ENCODE data around the gene FGF21.
"Not testable (repeated sequence)": the region's sequence is repeated elsewhere in the genome, so short reads cannot be mapped to it uniquely, and the experiment has no call there.

Gene FGF21

DNA sequence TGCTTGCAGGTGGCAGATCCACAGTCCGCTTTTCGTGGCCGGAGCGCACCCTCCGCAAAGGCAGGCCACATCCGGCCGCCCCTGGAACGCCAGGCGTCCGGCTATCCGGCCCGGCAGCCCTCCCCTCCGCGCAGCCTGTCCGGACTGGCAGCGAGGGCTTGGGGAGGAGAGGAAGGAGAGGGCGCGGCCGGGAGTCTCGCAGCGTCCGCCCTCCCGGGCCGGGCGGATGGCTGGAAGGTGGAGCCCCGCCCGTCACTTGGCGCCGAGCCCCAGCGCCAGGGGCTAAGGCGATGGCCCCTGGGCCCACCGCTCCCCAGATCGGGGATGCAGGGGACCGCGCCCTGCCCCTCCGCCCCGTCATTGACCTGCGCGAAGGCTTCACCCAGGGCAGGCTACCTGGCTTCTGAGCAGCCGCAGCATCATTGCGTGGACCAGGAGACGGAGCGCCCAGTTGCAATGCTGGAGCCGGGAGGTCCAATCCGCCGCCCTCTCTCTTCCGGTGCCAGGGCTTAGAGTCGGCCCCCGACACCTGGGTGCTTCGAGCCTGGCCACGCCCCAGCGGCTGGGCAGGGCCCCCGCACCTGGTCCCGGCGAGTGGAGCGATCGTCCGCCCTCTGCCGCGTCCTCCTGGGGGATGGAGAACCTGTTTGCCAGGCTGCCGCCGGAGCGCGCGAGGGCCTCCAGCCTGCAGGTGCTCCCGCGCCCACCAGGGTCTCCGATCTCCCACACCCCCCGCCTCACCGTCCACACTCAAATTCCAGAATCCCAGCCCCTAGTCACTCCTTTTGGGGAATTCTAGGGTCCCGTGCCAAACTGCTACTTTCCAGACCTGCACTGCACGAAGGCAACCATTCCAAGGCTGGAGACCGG lies 2.6 kb upstream of the FGF21 start, which contains the start of gene FUT1:
Gene FUT1 (minus strand): TSS at position 146 of the 870 bp plus-strand sequence. CDS start 1,360 bp downstream, outside the sequence.
- DNase-seq, result peak; percentile 95

- no peak for DNase-seq
These were observed 463 bp downstream of the FGF21 start for GRCh38 chr19:48755787-48756186.

DNA sequence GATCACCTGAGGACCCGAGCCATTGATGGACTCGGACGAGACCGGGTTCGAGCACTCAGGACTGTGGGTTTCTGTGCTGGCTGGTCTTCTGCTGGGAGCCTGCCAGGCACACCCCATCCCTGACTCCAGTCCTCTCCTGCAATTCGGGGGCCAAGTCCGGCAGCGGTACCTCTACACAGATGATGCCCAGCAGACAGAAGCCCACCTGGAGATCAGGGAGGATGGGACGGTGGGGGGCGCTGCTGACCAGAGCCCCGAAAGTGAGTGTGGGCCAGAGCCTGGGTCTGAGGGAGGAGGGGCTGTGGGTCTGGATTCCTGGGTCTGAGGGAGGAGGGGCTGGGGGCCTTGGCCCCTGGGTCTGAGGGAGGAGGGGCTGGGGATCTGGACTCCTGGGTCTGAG lies 888 bp downstream of the FGF21 start:
- DNase-seq, result no peak

- DNase-seq, result no peak
These were observed 1.4 kb downstream of the FGF21 start for GRCh38 chr19:48756686-48757085.

DNA sequence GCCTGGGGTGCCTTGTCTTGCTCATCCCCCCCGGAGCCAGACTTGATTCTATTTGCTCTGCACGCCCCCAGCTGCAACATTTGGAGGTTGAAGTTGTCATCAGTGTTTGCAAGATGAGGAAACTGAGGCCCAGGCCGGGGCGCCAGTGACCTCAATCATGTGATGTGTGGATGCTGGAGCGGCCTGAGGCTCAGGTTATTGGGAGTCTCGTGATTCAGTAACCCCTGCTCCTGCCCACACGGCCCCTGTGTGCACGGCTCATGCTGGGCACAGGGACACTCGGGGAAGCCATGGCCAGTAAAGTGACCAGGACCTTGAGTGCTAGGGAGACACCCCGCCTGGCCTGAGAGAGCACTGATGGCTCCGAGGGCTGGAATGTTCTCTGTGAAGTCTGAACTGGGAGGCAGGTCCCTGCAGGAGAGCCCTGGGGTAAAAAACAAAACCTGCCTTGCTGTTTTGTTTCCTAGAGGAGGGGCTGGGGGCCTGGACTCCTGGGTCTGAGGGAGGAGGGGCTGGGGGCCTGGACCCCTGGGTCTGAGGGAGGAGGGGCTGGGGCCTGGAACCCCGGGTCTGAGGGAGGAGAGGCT lies 1.9 kb downstream of the FGF21 start:
- no peak for DNase-seq

DNA sequence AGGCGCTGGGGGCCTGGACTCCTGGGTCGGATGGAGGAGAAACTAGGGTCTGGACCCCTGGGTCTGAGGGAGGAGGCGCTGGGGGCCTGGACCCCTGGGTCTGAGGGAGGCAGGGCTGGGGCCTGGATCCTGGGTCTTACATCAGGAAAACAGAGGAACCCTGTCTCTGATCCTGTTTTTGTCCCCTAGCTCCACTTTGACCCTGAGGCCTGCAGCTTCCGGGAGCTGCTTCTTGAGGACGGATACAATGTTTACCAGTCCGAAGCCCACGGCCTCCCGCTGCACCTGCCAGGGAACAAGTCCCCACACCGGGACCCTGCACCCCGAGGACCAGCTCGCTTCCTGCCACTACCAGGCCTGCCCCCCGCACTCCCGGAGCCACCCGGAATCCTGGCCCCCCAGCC lies 2.4 kb downstream of the FGF21 start:
- DNase-seq, result no peak

DNA sequence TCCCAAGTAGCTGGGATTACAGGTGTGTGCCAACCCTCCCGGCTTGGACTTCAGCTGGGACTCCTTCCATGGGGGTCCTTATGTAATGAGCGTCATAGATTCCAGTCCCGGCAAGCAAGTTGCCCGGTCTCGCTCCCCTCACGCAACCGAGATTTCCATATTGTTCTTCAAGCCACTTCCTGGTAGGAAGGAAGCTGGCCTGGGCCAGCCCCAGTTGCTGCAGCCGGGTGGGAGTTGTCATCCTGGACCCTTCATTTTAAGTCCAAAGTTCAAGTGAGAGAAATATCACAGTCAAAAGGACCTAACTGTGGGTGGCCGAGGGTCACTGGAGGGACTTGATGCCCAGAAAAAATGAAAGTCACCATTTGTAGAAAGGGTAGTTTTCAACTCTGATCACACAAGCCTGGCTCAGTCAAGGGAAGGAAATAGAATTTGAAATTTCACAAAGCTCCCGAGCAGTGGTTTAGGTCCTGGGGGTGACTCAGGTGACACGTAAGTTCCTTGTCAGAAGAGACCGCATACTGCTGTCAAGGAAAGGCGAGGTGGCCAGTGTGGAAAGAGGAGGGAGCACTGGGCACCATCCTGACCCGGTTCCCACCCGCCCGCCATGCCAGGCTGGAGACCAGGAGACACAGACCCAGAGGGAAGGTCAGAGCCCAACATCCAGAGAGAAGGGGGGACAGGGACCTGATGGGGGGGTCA lies 5.3 kb downstream of the FGF21 start:
- no peak for DNase-seq

- not testable (repeated sequence) for DNase-seq
These were observed 10.5 kb downstream of the FGF21 start for GRCh38 chr19:48765816-48766215.

GRCh38 chr19:48768171-48768753 lies 12.9 kb downstream of the FGF21 start:
- DNase-seq, result not testable (repeated sequence)

DNA sequence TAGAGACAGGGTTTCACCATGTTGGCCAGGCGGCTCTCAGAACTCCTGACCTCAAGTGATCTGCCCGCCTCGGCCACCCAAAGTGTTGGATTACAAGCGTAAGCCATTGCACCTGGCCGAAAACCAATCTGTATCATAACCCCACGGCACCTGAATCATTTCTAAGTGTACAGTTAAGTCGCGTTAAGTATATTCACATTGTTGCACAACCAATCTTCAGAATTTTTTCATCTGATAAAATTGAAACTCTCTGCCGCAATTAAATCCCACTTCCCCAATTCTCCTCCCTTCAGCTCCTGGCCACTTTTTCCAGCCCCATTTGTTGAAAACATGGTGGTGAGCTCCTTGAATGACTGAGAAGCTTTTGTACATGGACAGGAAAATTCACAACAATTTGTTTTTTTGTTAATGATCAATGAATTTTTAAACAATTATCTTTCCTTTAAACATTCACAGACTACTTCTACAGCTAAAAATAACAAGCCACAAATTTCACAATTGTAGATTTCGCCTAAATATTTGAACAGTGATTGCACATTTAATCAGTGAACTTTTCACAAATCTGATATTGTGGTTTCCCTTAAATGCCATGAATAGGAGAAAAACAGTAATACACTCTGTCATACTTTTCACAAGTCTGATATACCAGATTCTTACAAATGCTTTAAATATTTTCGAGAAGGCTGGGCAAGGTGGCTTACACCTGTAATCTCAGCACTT lies 13.8 kb downstream of the FGF21 start:
- DNase-seq, result no peak

DNA sequence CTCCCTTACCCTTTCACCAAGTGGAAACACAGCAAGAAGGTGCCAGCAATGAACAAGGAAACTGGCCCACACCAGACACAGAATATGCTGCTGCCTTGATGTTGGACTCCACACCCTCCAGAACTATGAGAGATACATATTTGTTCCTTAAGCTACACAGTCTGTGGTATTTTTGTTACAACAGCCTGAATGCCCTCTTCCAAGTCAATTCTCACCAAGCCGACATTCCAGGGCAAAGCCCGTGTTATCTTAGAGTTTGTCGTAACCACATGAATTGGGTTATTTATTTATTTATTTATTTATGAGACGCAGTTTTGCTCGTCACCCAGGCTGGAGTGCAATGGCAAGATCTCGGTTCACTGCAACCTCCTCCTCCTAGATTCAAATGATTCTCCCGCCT lies 14.9 kb downstream of the FGF21 start:
- no peak for DNase-seq

DNA sequence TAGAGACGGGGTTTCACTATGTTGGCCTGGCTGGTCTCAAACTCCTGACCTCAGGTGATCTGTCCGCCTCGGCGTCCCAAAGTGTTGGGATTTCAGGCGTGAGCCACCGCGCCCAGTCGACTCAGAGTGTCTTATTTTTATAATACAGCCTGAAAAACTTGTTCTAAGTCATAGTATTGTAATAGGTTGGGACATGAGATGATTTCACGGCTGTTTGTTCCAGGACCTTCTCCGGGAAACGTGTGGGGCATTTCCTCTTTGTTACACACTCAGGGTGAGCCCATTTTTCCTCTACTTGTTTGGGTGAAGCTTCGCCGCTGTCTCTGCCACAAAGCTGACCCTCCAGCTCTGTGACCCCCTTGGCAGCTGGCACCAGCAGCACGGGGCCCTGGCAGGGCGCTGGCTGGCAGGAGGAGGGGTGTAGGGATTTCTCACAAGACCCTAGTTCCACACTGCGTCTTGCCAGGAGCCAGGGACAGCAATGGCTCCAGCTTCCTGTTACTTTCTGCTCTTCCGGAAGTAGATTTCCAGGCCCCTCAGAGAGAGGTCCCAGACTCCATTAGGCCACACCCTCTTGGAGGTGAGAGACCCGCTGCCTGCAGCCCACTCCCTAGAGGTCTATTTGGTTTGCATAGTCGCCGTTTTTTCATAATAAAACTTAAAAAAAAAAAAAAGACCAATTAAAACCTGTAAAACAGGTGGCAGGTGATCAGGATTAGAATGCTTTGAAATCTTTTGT lies 15.6 kb downstream of the FGF21 start:
- no peak for DNase-seq

GRCh38 chr19:48772503-48772953 lies 17.2 kb downstream of the FGF21 start:
- no peak for DNase-seq

- no peak for DNase-seq
These were observed 21.8 kb downstream of the FGF21 start for GRCh38 chr19:48777139-48777538.

- DNase-seq, result no peak
These were observed 22.4 kb downstream of the FGF21 start for GRCh38 chr19:48777720-48778119.

DNA sequence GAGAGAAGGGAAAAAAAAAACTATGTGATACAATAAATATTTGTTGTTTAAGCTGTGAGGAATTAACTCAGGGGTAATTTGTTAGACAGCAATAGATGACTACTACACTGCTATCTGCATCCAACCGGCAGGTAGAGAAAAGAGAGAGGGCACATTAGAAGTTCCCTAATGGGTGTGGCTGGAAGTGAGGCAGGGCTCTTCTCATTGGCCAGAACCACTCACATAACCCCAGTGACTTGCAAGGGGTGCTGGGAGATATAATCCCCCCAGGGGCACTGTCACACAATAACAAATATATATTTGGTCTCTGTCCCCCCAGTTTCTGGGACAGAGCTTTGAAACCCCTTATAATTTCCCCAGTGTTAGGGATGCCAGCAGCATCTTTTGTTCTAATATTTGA lies 24.3 kb downstream of the FGF21 start:
- DNase-seq, result no peak

DNA sequence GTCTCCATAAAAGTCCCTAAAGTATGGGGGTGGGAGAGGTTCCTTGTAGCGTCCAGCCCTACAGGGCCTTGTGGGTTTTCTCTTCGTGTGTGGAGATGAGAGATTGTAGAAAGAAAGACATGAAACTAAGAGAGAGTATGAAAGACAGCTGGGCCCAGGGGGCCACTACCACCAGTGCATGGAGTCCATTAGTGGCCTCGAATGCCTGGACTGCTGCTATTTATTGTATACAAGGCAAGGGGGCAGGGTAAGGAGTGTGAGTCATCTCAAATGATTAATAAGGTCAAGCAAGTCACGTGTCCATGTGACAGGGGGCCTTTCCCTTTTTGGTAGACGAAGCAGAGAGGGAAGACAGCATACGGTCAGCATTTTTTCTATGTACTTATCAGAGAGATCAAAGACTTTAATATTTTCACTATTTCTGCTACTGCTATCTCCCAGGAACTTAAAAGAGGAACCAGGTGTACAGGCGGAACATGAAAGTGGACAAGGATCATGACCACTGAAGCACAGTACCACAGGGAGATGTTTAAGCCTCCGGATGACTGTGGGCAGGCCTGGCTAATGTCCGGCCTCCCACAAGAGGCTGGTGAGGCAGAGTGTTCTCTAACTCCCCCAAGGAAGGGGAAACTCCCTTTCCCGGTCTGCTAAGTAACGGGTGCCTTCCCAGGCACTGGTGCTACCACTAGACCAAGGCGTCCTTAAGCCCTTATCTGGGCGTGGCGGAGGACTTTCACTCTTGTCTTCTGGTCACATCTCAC lies 25.5 kb downstream of the FGF21 start:
- no peak for DNase-seq

- peak; percentile 25 for DNase-seq
These were observed 29.2 kb downstream of the FGF21 start for GRCh38 chr19:48784527-48784926.

DNA sequence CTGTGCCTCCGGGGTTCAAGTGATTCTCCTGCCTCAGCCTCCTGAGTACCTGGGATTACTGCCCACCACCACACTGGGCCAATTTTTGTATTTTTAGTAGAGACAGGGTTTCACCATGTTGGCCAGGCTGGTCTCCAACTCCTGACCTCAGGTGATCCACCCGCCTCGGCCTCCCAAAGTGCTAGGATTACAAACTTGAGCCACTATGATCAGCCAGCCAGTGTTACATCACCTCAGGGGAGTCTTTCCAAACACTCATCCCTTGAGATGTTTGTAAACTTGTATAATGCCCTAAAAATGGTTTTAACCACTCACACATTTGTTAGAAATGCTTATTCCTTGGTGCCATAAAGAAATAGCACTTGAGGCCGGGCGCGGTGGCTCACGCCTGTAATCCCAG lies 31.1 kb downstream of the FGF21 start:
- DNase-seq, result not testable (repeated sequence)

- DNase-seq, result not testable (repeated sequence)
These were observed 32.0 kb downstream of the FGF21 start for GRCh38 chr19:48787331-48787730.

DNA sequence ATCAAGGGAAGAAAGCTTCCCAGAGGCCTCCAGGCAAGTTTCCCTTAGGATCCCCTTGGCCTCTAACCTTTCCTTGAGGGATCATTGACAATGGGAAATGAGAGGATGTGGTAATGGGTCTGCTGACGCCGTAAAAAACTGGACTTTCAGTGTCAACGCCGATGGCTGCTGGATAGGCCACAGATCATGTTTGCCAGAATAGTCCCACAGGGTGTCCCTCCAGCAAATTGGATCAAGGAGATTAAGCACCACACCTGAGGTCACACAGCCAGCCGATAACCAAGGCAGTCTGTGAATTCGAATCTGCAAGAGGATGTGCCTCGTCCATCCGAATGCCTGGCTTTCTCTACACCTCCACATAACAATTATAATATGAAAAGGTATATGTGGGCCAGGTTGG lies 37.9 kb downstream of the FGF21 start:
- DNase-seq, result no peak

All from DMS153 (cell line).